HG03378 (cell line): Measurements from ENCODE around the gene ACRBP.
"Not testable (repeated sequence)": the region's sequence is repeated elsewhere in the genome, so short reads cannot be mapped to it uniquely, and the experiment has no call there.

Experiments used
- ATAC-seq: cut with Tn5 transposase; IDR thresholded peaks from one replicate; pipeline ENCODE4 v1.9.1; 2021; ENCODE audit warnings: mild to moderate bottlenecking, moderate library complexity; ENCODE audit not compliant: unreplicated experiment

ACRBP gene

GRCh38 chr12:6618483-6619225 is 28.6 kb downstream of the ACRBP start:
- no peak for ATAC-seq

GRCh38 chr12:6615802-6616201 is 31.4 kb downstream of the ACRBP start:
- no peak for ATAC-seq

- ATAC-seq, result no peak
Observed at GRCh38 chr12:6614513-6615172, 32.6 kb downstream of the ACRBP start.

DNA sequence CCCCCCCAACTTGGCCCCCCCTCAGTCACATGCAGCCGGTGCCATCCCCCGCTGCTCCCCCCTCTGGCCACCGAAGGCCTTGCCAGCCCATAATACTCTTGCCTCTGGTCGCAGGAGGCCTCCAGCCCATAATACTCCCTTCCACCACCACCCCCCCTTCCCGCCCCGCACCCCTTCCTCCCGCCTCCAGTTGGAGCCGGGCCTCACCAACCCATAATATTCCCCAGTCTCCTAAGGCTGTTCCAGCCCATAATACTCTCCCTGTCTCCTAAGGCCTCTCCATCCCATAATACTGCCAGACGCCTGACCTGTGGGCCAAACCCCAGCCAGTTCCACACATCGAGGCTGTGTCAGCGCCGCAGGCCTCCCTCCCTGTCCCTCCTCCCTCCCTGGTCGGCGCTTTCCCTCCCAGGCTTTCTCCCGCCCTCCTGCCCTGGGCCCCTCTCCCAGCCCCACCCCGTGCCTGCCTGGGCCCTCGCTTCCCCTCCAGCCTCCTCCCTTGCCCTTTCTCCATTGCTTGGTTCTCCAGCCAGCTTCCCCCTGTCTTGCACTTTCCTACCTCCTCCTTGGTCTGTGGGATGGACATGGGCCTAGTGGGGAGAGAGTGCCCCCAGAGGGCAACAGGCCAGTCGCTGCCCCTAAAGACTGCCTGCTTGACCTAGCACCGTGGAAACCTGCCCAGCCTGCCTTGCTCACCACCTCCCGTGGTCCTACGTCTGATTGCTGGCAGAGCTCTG is 33.3 kb downstream of the ACRBP start:
- no peak for ATAC-seq

DNA sequence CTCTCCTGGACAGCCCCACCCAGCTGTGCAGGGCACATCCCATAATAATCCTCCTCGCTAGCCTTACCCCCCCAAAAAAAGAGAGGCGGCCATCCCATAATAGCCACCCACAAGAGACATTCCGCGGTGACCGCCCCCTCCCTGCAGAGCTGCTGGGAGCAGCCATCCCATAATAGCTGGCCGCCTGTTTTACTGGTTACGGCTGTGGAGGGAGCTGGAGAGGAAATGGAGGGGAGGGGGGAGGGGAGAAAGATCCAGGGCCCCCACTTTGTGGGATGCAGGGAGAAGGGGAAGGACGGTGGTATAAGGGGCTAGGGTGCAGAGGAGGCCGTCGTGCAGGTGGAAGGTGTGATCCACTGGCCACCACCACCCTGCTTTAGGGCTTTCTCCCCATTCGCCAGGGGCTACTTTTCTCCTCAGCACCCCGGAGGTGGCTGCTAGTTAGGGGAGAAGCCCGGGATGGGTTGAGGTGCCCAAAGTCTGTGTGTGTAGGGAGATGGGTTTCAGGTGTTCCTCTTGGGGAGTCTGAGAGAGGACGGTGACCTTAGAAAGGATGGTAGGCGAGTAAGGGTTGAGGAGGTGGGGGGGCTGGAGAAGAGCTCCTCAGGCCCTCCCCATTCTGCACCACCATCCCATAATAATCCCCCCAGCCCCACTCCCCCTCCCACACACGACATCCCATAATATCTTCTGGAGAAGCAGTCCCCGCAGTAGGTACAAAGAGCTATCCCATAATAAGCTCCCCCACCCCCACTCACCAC is 34.0 kb downstream of the ACRBP start:
- ATAC-seq, result no peak

DNA sequence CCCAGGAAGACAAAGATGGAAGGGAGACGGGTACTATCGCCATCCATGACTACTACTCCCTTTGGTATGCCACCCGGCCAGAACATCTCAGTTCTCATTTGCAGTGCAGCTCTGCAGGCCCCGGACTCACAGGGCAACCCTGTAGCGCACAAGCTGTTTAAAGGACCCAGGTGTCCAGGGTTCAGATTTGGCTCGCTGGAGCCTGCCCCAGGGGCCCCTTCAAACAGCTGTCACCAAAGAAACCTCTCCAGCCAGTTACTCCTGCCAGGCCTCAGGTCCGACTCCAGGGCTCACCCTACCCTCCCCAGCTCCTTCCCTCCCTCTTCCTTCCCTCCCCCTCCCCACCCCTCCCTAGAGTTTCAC is 34.6 kb downstream of the ACRBP start:
- ATAC-seq, result no peak

- ATAC-seq, result no peak
Observed at GRCh38 chr12:6612247-6612646, 35.0 kb downstream of the ACRBP start.

- ATAC-seq, result no peak
Observed at GRCh38 chr12:6608592-6609281, 38.5 kb downstream of the ACRBP start.

- no peak for ATAC-seq
Observed at GRCh38 chr12:6607751-6608591, 39.3 kb downstream of the ACRBP start.

DNA sequence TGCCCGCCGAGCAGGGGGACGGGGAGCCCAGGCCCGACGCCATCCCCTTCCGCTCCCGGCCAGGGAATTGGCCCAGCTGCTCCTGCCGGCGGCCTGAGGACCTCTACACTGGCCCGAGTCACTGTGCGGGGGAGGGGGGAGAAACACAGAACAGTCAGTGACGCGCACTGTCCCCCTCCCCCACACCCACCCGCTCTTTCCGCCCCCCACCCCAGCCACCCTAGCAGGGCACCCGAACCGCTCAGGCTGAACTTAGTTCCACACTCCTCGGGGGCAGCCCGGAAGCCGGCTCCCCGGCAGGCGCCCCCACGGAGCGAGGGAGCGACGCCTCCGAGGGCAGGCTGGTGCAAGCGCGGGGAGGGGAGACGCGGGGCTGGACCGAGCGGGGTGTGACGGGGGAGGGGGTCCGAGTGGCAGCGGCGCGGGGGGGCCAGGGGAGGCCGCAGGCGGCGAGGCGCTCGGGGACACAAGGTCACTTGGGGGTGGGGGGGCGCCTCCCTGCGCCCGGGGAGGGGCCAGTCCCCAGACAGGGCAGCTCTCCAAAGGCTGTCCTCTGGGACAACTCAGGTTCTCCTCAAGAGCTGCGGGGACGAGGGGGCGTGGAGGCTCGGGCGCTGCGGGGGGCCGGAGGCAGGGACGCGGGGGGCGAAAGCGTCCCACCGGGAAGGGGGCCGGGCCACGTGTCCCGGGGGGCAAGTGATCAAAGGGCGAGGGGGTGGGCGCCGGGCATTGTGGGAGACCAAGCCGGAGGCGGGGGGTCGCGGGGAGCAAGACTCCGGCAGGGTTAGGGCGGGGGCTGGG is 40.7 kb downstream of the ACRBP start:
- no peak for ATAC-seq

GRCh38 chr12:6605421-6606330 is 41.6 kb downstream of the ACRBP start:
- ATAC-seq, result no peak

GRCh38 chr12:6604259-6605029 is 42.8 kb downstream of the ACRBP start:
- ATAC-seq, result no peak

- no peak for ATAC-seq
Observed at GRCh38 chr12:6603095-6603567, 44.1 kb downstream of the ACRBP start.

DNA sequence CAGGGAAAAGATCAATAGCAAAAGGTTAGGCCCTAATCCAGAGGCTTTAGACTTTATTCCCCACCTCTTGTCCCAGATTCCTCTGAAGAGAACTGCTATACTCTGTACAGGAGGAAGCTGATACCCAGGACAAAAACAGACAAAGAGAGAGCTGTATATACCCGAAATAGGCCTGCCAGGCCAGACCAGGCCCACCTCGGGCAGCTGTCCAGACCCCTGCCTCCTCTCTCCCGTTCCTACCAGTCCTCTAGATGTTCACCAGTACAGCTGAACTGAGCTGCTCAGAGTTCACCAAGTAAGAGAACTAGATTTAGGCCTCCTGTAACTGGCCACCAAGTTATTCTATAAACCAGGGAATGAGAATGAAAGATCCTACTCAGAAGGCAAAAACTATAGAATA is 44.7 kb downstream of the ACRBP start:
- no peak for ATAC-seq

GRCh38 chr12:6595673-6596072 is 51.6 kb downstream of the ACRBP start:
- ATAC-seq, result not testable (repeated sequence)

DNA sequence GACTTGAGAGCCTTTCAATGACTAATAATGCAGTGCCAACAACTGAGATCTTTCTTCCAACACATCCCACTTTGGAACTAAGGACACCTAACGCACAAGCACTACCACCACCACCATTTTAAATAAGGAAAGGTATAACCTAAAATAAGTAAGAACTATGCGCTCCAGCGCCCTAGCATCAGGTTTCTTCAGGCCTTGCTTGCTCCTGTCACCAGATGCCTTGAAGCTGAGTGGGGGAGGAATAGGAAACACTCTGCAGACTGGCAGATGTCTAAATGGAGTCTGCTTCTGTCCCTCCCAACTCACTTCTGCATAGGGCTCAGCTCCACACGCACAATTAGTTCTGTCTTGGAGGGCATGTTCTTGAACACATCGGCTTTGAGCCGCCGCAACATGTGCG is 55.1 kb downstream of the ACRBP start:
- no peak for ATAC-seq
